Gastroesophageal sphincter (tissue), 4 donors: ENCODE data around the gene UBE2I. TPM values are rescaled to one million over a fixed set of nuclear protein-coding genes. Genes with fewer than 3 reads are reported as not detected.
"Not testable (repeated sequence)": the region's sequence is repeated elsewhere in the genome, so short reads cannot be mapped to it uniquely, and the experiment has no call there.

ENCODE experiments used
- ATAC-seq: fragments of 150-250 bp; one replicate; pipeline ENCODE4 v1.9.1; 2016; ENCODE audit warnings: mild to moderate bottlenecking, moderate library complexity
- H3K27ac ChIP-seq, 4 donors: fragments of 200-600 bp; sonication (generic) in 3 of 4; 1 replicate in 3 of 4; 2 replicates in 1 of 4; pipeline ENCODE4 v1.5.1; 2016 to 2019
- H3K27me3 ChIP-seq: fragments of 200-600 bp; sonication (generic); one replicate; pipeline ENCODE4 v1.5.1; 2019
- H3K36me3 ChIP-seq, 2 donors: fragments of 200-600 bp; sonication (generic); one replicate each; pipeline ENCODE4 v1.5.1; 2019; ENCODE audit warnings: control low read depth in 1 of 2
- H3K4me1 ChIP-seq, 3 donors: fragments of 200-600 bp; sonication (generic); 1 replicate in 2 of 3; 2 replicates in 1 of 3; pipeline ENCODE4 v1.5.1; 2016 to 2019; ENCODE audit warnings: control low read depth in 2 of 3
- H3K4me3 ChIP-seq, 2 donors: fragments of 200-600 bp; sonication (generic); one replicate each; pipeline ENCODE4 v1.5.1; 2019; ENCODE audit warnings: mild to moderate bottlenecking in 1 of 2, moderate library complexity in 1 of 2
- H3K9me3 ChIP-seq, 3 donors: fragments of 200-600 bp; sonication (generic); one replicate each; pipeline ENCODE4 v1.5.1; 2017 to 2019; ENCODE audit warnings: control low read depth in 2 of 3
- EP300 ChIP-seq: sonication (generic); formaldehyde crosslinking; IDR thresholded peaks from one replicate; pipeline ENCODE4 v1.6.1; 2017; ENCODE audit warnings: antibody characterized with exemption, mild to moderate bottlenecking
- POLR2A ChIP-seq, 2 donors: fragments of 450-650 bp; IDR thresholded peaks; one replicate each; pipeline ENCODE4 v1.6.1; 2017; ENCODE audit warnings: antibody characterized with exemption in 2 of 2, mild to moderate bottlenecking in 2 of 2, moderate library complexity in 1 of 2
- POLR2AphosphoS5 ChIP-seq: sonication (generic); formaldehyde crosslinking; IDR thresholded peaks from one replicate; pipeline ENCODE4 v1.6.1; 2017; ENCODE audit warnings: antibody characterized with exemption
- WGBS, 2 donors: methylation state at CpG; one replicate each; pipeline ENCODE4 v1.1.5; 2018; ENCODE audit warnings: low coverage in 1 of 2; 5-methylcytosine and 5-hydroxymethylcytosine counted together
- total RNA-seq, 4 donors: library from RNA; depleted of rRNA; stranded (reverse); fragments of >200 nt; gene quantifications; one replicate each; pipeline ENCODE4 v1.1.0, GENCODE V29; 2016
- TF ChIP-seq, protein P1 (sequence below), 4 experiments: fragments of 200-600 bp in 2 of 4; fragments of 450-650 bp in 2 of 4; sonication (generic) in 1 of 4; IDR thresholded peaks; one replicate each; pipeline ENCODE4 v1.5.1; 2017 to 2019; ENCODE audit warnings: antibody characterized with exemption in 4 of 4, mild to moderate bottlenecking in 2 of 4, moderate library complexity in 2 of 4

The UBE2I gene
- total RNA-seq, 4 donors from 2014 or later: 53.3 to 95.9 (median 76.9) TPM

DNA sequence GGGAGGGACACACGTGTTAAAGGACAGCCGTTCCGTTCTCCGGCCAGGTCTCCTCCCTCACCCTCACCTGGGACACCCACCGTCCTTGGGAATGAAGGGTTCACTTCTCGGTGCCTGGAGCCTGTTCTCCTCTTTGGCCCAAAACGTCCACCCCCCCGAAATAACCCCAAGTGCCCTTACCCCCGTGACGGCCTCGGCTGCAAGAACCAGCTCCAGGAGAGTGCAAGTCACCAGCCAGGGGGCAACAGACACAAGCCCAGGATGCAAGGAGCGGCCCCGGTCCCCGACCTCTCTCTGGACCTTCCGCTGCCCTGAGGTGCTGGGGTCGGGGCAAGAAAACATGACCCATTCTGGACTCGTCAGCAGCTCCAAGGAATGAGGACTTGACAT is 20.0 kb upstream of the UBE2I start:
- no peak overlapping the region for H3K4me3 ChIP-seq
- TF ChIP-seq, protein P1, sequence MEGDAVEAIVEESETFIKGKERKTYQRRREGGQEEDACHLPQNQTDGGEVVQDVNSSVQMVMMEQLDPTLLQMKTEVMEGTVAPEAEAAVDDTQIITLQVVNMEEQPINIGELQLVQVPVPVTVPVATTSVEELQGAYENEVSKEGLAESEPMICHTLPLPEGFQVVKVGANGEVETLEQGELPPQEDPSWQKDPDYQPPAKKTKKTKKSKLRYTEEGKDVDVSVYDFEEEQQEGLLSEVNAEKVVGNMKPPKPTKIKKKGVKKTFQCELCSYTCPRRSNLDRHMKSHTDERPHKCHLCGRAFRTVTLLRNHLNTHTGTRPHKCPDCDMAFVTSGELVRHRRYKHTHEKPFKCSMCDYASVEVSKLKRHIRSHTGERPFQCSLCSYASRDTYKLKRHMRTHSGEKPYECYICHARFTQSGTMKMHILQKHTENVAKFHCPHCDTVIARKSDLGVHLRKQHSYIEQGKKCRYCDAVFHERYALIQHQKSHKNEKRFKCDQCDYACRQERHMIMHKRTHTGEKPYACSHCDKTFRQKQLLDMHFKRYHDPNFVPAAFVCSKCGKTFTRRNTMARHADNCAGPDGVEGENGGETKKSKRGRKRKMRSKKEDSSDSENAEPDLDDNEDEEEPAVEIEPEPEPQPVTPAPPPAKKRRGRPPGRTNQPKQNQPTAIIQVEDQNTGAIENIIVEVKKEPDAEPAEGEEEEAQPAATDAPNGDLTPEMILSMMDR (IDR thresholded peaks at IDR 0.05): no peak
- TF ChIP-seq POLR2A (IDR thresholded peaks at IDR 0.05) (no peak), POLR2AphosphoS5 (no peak), EP300 (no peak)
- H3K27ac ChIP-seq: no peak overlapping the region
- 0% methylated on average over 1 of the region's 17 CpGs; no CpG with 5 or more reads in 1 of the 2 donors for WGBS, 2 donors
- H3K27me3 ChIP-seq: peaks cover 95% of the 10 kb centered on the region
- H3K4me1 ChIP-seq: peaks cover 0 to 20% (median 0%) of the 10 kb centered on the region in 3 donors
- ATAC-seq: no peak
- no peaks in the 10 kb centered on the region for H3K36me3 ChIP-seq
- no peaks in the 10 kb centered on the region for H3K9me3 ChIP-seq

DNA sequence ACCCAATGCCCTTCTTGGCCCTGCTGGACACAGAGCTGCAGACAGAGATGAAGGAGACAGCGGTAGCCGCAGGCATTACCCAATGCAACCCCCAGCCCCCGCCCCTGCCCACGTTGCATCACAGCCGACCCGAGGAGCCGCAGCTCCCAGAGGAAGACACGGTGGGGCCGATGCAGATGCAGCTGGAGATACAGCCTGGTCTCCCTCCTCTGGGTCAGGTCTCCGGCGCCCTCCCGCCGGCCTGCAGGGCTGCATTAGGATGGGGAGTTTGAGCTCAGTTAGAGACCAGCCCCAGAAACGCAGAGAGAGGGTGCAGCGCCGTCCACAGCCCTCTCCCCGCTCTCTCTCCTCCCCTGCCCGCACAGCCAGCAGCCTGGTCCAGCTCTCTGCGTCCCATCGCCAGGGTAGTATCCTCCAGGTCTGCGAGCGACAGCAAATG is 19.4 kb upstream of the UBE2I start:
- Histone ChIP-seq H3K27ac (no peak overlapping the region), H3K27me3 (peaks cover 95% of the 10 kb centered on the region), H3K4me1 (peaks cover 0 to 20% (median 0%) of the 10 kb centered on the region in 3 donors), H3K4me3 (no peak overlapping the region), H3K9me3 (no peaks in the 10 kb centered on the region), H3K36me3 (no peaks in the 10 kb centered on the region)
- no peak for ATAC-seq
- TF ChIP-seq POLR2A (IDR thresholded peaks at IDR 0.05) (no peak), POLR2AphosphoS5 (no peak)
- TF ChIP-seq, protein P1 (IDR thresholded peaks at IDR 0.05): no peak
- 80% methylated on average over 1 of the region's 22 CpGs; no CpG with 5 or more reads in 1 of the 2 donors for WGBS, 2 donors

DNA sequence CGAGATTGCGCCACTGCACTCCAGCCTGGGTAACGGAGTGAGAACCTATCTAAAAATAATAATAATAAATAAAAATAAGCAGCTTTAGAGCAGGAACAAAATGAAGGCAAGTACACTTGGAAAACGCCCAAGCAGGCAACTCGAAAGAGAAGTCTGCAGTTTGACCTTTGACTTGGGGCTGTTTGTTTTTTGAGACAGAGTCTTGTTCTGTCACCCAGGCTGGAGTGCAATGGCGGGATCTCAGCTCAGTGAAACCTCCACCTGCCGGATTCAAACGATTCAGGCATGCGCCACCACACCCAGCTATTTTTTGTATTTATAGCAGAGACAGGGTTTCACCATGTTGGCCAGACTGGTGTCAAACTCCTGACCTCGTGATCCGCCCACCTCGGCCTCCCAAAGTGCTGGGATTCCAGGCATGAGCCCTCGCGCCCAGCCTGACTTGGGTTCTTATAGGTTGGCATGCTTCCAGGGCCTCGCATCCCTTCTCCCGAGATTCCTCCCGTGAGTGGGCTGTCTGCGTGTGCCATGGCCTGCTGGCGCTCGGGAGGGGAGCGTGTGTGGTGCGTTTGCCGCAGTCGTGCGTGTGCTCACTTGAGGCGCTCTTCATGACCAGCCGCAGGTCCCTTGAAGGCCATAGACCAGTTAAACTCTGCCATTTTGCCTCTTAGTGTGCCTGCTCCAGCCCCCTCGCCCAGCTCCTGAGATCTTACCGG is 18.4 kb upstream of the UBE2I start:
- peaks cover 0 to 20% (median 0%) of the 10 kb centered on the region in 3 donors for H3K4me1 ChIP-seq
- no peak for ATAC-seq
- H3K27ac ChIP-seq: no peak overlapping the region
- peaks cover 94% of the 10 kb centered on the region for H3K27me3 ChIP-seq
- no peaks in the 10 kb centered on the region for H3K9me3 ChIP-seq
- WGBS, 2 donors: 58% methylated on average over 6 to 12 of the region's 29 CpGs
- H3K4me3 ChIP-seq: no peak overlapping the region
- no peaks in the 10 kb centered on the region for H3K36me3 ChIP-seq
- TF ChIP-seq POLR2AphosphoS5: no peak
- TF ChIP-seq, protein P1 (IDR thresholded peaks at IDR 0.05): no peak
- no peak for TF ChIP-seq POLR2A (IDR thresholded peaks at IDR 0.05)
- TF ChIP-seq EP300: no peak

DNA sequence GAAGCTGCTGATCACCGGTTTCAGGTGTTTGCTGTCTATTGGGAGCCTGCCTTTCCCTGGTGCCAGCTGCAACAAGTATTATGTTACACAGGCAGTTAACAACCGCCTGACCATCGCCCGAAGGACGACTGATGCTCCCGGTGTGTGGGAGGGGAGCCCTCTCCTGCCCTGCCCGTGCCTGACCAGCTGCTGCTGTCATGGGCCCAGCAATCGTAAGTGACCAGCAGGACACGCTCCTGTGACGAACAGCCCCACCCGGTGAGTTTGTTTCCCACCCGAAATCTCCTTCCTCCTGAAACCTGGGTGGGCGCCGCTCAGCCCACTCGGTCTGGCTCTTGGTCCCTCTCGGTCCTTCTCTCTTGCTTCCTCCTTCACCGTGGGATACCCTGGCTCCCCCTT is 17.9 kb upstream of the UBE2I start:
- TF ChIP-seq POLR2A (IDR thresholded peaks at IDR 0.05) (no peak), POLR2AphosphoS5 (no peak), EP300 (no peak)
- TF ChIP-seq, protein P1 (IDR thresholded peaks at IDR 0.05): no peak
- Histone ChIP-seq H3K36me3 (no peaks in the 10 kb centered on the region), H3K27ac (no peak overlapping the region), H3K4me1 (peaks cover 0 to 20% (median 0%) of the 10 kb centered on the region in 3 donors), H3K9me3 (no peaks in the 10 kb centered on the region), H3K4me3 (no peak overlapping the region), H3K27me3 (peaks cover 91% of the 10 kb centered on the region)
- no peak for ATAC-seq
- WGBS, 2 donors: 45 to 63% methylated on average over 5 to 13 of the region's 17 CpGs

DNA sequence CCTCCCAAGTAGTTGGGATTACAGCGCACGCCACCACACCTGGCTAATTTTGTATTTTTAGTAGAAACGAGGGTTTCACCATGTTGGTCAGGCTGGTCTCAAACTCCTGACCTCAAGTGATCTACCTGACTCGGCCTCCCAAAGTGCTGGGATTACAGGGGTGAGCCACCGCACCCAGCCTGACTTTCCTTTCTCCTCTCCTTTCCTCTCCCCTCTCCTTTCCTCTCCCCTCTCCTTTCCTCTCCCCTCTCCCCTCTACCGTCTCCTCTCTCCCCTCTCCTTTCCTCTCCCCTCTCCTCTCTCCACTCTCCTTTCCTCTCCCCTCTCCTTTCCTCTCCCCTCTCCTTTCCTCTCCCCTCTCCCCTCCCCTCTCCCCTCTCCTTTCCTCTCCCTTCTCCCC is 17.2 kb upstream of the UBE2I start:
- peaks cover 0 to 26% (median 0%) of the 10 kb centered on the region in 3 donors for H3K4me1 ChIP-seq
- peaks cover 91% of the 10 kb centered on the region for H3K27me3 ChIP-seq
- not testable (repeated sequence) for H3K27ac ChIP-seq, H3K36me3 ChIP-seq, ATAC-seq, H3K9me3 ChIP-seq, H3K4me3 ChIP-seq
- WGBS, 2 donors: 36 to 72% methylated on average over 3 to 6 of the region's 6 CpGs

DNA sequence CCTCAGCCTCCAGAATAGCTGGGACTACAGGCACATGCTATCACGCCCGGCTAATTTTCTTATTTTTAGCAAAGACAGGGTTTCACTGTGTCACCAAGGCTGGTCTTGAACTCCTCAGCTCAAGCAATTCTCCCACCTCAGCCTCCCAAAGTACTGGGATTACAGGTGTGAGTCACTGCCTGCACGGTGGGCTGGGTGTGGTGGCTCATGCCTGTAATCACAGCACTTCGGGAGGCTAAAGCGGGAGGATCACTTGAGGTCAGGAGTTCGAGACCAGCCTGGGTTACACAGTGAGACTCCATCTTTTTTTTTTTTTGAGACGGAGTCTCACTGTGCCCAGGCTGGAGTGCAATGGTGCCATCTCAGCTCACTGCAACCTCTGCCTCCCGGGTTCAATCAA is 16.6 kb upstream of the UBE2I start:
- WGBS, 2 donors: 65% methylated on average over 6 of the region's 8 CpGs; no CpG with 5 or more reads in 1 of the 2 donors
- ATAC-seq, H3K4me3 ChIP-seq, H3K9me3 ChIP-seq, H3K27ac ChIP-seq, H3K36me3 ChIP-seq: not testable (repeated sequence)
- peaks cover 88% of the 10 kb centered on the region for H3K27me3 ChIP-seq
- H3K4me1 ChIP-seq: peaks cover 0 to 28% (median 0%) of the 10 kb centered on the region in 3 donors
